HEK293 (cell line): ENCODE measurements around the gene PRKCE.
"Not testable (repeated sequence)": the region's sequence is repeated elsewhere in the genome, so short reads cannot be mapped to it uniquely, and the experiment has no call there.

Source experiments
- CTCF ChIA-PET: fragments of 350-600 bp; formaldehyde crosslinking; extraction: SDS; loops from one replicate; lab custom pipeline; 2021; ENCODE audit warnings: antibody characterized with exemption; lab: Yijun Ruan, JAX
- POLR2A ChIA-PET: fragments of 300-600 bp; formaldehyde crosslinking; extraction: SDS; loops from one replicate; lab custom pipeline; 2020; ENCODE audit warnings: antibody characterized with exemption, inconsistent platforms; lab: Yijun Ruan, JAX
- H3K27ac ChIP-seq: fragments of 200-500 bp; sonication (Bioruptor generic); 2 replicates; pipeline ENCODE4 v1.5.1; 2014; ENCODE audit warnings: low read depth, low read length, control low read depth, inconsistent platforms; ENCODE audit errors: extremely low read depth
- H3K36me3 ChIP-seq, 2 experiments: fragments of 200-500 bp in 1 of 2; sonication (Bioruptor generic) in 1 of 2; 1 replicate in 1 of 2; 2 replicates in 1 of 2; pipeline ENCODE4 v1.5.1; 2014 to 2017; ENCODE audit warnings: inconsistent platforms in 2 of 2, low read length in 2 of 2; ENCODE audit not compliant: control insufficient read depth in 2 of 2, insufficient read depth in 1 of 2
- H3K4me1 ChIP-seq: fragments of 200-500 bp; sonication (Bioruptor generic); 2 replicates; pipeline ENCODE4 v1.5.1; 2014; ENCODE audit warnings: mild to moderate bottlenecking, low read length, inconsistent platforms; ENCODE audit not compliant: control insufficient read depth, insufficient read depth
- H3K4me3 ChIP-seq: 2 replicates; pipeline ENCODE4 v1.5.1; 2011; ENCODE audit warnings: low read depth, mild to moderate bottlenecking, control low read depth, low read length, moderate library complexity
- H3K9me3 ChIP-seq: fragments of 200-500 bp; sonication (Bioruptor generic); 2 replicates; pipeline ENCODE4 v1.5.1; 2014; ENCODE audit warnings: low read depth, low read length, inconsistent platforms; ENCODE audit not compliant: control insufficient read depth, insufficient read depth
- BCL6B ChIP-seq: fragments of 450-650 bp; formaldehyde crosslinking; IDR thresholded peaks from 2 replicates; pipeline ENCODE4 v1.5.1; 2017; ENCODE audit warnings: missing biosample characterization, missing genetic modification characterization
- GLIS1 ChIP-seq: fragments of 450-650 bp; formaldehyde crosslinking; IDR thresholded peaks from 2 replicates; pipeline ENCODE4 v1.5.1; 2016; ENCODE audit warnings: missing biosample characterization, missing genetic modification characterization
- KLF9 ChIP-seq: fragments of 450-650 bp; formaldehyde crosslinking; IDR thresholded peaks from 2 replicates; pipeline ENCODE4 v1.5.1; 2016; ENCODE audit warnings: missing biosample characterization, missing genetic modification characterization, low read depth
- OVOL3 ChIP-seq: fragments of 450-650 bp; formaldehyde crosslinking; IDR thresholded peaks from 2 replicates; pipeline ENCODE4 v1.5.1; 2016; ENCODE audit warnings: missing biosample characterization, missing genetic modification characterization
- RBAK ChIP-seq: fragments of 450-650 bp; formaldehyde crosslinking; IDR thresholded peaks from 2 replicates; pipeline ENCODE4 v1.5.1; 2016; ENCODE audit warnings: missing biosample characterization, missing genetic modification characterization
- ZBTB10 ChIP-seq: fragments of 450-650 bp; formaldehyde crosslinking; IDR thresholded peaks from 2 replicates; pipeline ENCODE4 v1.5.1; 2016; ENCODE audit warnings: missing biosample characterization, missing genetic modification characterization
- ZBTB49 ChIP-seq: fragments of 450-650 bp; formaldehyde crosslinking; IDR thresholded peaks from 2 replicates; pipeline ENCODE4 v1.5.1; 2016; ENCODE audit warnings: missing biosample characterization, missing genetic modification characterization, low read depth
- ZNF140 ChIP-seq: fragments of 450-650 bp; formaldehyde crosslinking; IDR thresholded peaks from 2 replicates; pipeline ENCODE4 v1.5.1; 2016; ENCODE audit warnings: missing biosample characterization, missing genetic modification characterization
- ZNF155 ChIP-seq: fragments of 450-650 bp; formaldehyde crosslinking; IDR thresholded peaks from 2 replicates; pipeline ENCODE4 v1.5.1; 2016; ENCODE audit warnings: missing biosample characterization, missing genetic modification characterization
- ZNF221 ChIP-seq: fragments of 450-650 bp; formaldehyde crosslinking; IDR thresholded peaks from 2 replicates; pipeline ENCODE4 v1.5.1; 2017; ENCODE audit warnings: missing biosample characterization, missing genetic modification characterization, borderline replicate concordance
- ZNF433 ChIP-seq: fragments of 450-650 bp; formaldehyde crosslinking; IDR thresholded peaks from 2 replicates; pipeline ENCODE4 v1.5.1; 2016; ENCODE audit warnings: missing biosample characterization, missing genetic modification characterization, low read depth
- ZNF514 ChIP-seq: fragments of 450-650 bp; formaldehyde crosslinking; IDR thresholded peaks from 2 replicates; pipeline ENCODE4 v1.5.1; 2016; ENCODE audit warnings: missing biosample characterization, missing genetic modification characterization
- ZNF530 ChIP-seq: fragments of 450-650 bp; formaldehyde crosslinking; IDR thresholded peaks from 2 replicates; pipeline ENCODE4 v1.5.1; 2016; ENCODE audit warnings: low read depth, missing biosample characterization, missing genetic modification characterization
- ZNF76 ChIP-seq: fragments of 450-650 bp; formaldehyde crosslinking; IDR thresholded peaks from 2 replicates; pipeline ENCODE4; 2016; ENCODE audit warnings: low read depth, missing biosample characterization, missing genetic modification characterization, borderline replicate concordance
- ZNF768 ChIP-seq: fragments of 450-650 bp; formaldehyde crosslinking; IDR thresholded peaks from 2 replicates; pipeline ENCODE4 v1.5.1; 2018; ENCODE audit warnings: missing biosample characterization, mild to moderate bottlenecking, missing genetic modification characterization
- TF ChIP-seq, protein P1 (sequence below): fragments of 450-650 bp; formaldehyde crosslinking; IDR thresholded peaks from 2 replicates; pipeline ENCODE4 v1.5.1; 2016; ENCODE audit warnings: missing biosample characterization, missing genetic modification characterization

Gene PRKCE

DNA sequence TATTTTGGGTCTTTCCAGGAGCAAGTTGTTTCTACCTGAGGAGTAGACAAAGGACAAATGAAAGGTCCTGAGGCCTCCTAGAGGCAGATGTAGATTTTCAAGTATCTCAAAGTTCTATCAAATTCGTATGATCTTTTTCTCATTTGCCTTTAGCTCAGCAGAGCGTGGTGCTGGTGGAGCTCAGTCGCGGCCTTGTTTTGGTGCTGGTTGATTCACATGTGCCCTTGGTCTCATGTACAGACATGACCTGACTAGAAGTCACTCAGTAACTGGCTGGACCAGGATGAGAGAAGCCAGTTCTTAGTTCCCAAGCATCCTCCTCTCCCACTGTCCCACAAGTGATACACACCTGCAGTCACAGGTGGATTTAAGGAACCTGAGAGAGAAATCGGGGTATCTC lies 264.0 kb downstream of the PRKCE start (continued):
- TF ChIP-seq GLIS1 (tag by site-specific recombination) = no peak
- TF ChIP-seq ZNF76 (tag by site-specific recombination) = no peak
- no peak for TF ChIP-seq ZNF155 (tag by site-specific recombination)

DNA sequence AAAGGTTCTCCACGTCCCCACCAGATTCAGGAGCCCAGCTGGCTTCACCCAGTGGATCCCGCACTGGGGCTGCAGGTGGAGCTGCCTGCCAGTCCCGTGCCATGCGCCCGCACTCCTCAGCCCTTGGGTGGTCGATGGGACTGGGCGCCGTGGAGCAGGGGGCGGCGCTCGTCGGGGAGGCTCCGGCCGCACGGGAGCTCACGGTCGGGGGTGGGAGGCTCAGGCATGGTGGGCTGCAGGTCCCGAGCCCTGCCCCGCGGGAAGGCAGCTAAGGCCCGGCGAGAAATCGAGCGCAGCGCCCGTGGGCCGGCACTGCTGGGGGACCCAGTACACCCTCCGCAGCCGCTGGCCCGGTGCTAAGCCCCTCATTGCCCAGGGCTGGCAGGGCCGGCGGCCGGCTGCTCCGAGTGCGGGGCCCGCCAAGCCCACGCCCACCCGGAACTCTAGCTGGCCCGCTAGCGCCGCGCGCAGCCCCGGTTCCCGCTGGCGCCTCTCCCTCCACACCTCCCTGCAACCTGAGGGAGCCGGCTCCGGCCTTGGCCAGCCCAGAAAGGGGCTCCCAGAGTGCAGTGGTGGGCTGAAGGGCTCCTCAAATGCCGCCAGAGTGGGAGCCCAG lies 266.2 kb downstream of the PRKCE start:
- not testable (repeated sequence) for H3K9me3 ChIP-seq

GRCh38 chr2:45918463-45919159 lies 267.1 kb downstream of the PRKCE start:
- CTCF ChIA-PET = interaction anchor here (0.7 kb wide), 1 partner anchor 196 kb away, joined by 4 read pairs; no protein-coding TSS in a partner anchor
- no peak overlapping the region for H3K27ac ChIP-seq
- no peaks in the 10 kb centered on the region for H3K36me3 ChIP-seq
- no peak overlapping the region for H3K4me3 ChIP-seq
- TF ChIP-seq BCL6B (tag by site-specific recombination) (no peak), ZNF433 (no peak), ZNF768 (tag by site-specific recombination) (no peak)
- no peaks in the 10 kb centered on the region for H3K9me3 ChIP-seq
- POLR2A ChIA-PET = interaction anchor here (0.6 kb wide), 1 partner anchor 31 kb away, joined by 3 read pairs; no protein-coding TSS in a partner anchor
- peaks cover 4% of the 10 kb centered on the region; the same call in 1 of the 2 replicates for H3K4me1 ChIP-seq

More for the DNA sequence above, 266.2 kb downstream of the PRKCE start:
- H3K36me3 ChIP-seq, H3K27ac ChIP-seq, H3K4me3 ChIP-seq, H3K4me1 ChIP-seq, CTCF ChIA-PET: not testable (repeated sequence)
- POLR2A ChIA-PET = interaction anchor here (0.6 kb wide), 1 partner anchor 32 kb away, joined by 3 read pairs; no protein-coding TSS in a partner anchor

DNA sequence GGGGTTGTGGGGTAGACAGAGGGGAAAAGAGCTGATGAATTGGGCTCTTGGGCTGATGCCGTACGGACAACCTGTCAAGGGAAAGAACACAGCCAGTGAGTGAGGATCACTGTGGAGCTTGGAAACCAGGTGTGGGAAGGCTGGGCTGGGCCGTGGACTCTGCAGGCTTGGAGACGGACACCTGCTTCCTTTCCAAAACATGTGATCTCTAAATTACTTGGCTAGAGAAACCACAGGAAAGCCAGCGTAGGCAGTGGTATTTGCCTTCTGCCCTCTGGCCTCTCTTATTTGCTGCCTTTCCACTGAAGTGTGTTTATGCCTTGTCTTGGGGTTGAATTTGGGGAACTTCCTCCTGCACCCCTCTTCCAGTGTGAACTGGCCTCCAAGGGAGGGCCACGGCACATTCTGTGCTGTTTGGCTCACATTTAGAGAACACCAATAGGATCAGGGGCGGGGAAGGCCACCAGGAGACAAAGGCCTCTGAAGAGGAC lies 267.7 kb downstream of the PRKCE start:
- no peaks in the 10 kb centered on the region for H3K9me3 ChIP-seq
- H3K36me3 ChIP-seq = no peaks in the 10 kb centered on the region
- ChIA-PET POLR2A (no interaction called here), CTCF (no interaction called here)
- no peak overlapping the region for H3K27ac ChIP-seq
- TF ChIP-seq RBAK (tag by site-specific recombination) = no peak
- no peak for TF ChIP-seq OVOL3 (tag by site-specific recombination)
- TF ChIP-seq, protein P1, sequence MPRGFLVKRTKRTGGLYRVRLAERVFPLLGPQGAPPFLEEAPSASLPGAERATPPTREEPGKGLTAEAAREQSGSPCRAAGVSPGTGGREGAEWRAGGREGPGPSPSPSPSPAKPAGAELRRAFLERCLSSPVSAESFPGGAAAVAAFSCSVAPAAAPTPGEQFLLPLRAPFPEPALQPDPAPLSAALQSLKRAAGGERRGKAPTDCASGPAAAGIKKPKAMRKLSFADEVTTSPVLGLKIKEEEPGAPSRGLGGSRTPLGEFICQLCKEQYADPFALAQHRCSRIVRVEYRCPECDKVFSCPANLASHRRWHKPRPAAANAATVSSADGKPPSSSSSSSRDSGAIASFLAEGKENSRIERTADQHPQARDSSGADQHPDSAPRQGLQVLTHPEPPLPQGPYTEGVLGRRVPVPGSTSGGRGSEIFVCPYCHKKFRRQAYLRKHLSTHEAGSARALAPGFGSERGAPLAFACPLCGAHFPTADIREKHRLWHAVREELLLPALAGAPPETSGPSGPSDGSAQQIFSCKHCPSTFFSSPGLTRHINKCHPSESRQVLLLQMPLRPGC (tag by site-specific recombination) = no peak
- TF ChIP-seq ZNF530 (tag by site-specific recombination) = no peak
- TF ChIP-seq KLF9 (tag by site-specific recombination) = no peak
- no peak overlapping the region for H3K4me3 ChIP-seq
- H3K4me1 ChIP-seq = peaks cover 4% of the 10 kb centered on the region; the same call in 1 of the 2 replicates

GRCh38 chr2:45919711-45920111 lies 268.2 kb downstream of the PRKCE start:
- no peaks in the 10 kb centered on the region for H3K36me3 ChIP-seq
- no peak overlapping the region for H3K27ac ChIP-seq
- ChIA-PET POLR2A (no interaction called here), CTCF (no interaction called here)
- peaks cover 4% of the 10 kb centered on the region; the same call in 1 of the 2 replicates for H3K4me1 ChIP-seq
- no peaks in the 10 kb centered on the region for H3K9me3 ChIP-seq
- H3K4me3 ChIP-seq = no peak overlapping the region
- TF ChIP-seq ZNF140 (tag by site-specific recombination) (no peak), ZBTB10 (tag by site-specific recombination) (no peak), ZNF514 (tag by site-specific recombination) (no peak), ZNF221 (tag by site-specific recombination) (no peak), ZBTB49 (no peak)
